Adipose tissue (tissue), 3 donors: ENCODE measurements around the gene TICRR. TPM values are rescaled to one million over a fixed set of nuclear protein-coding genes. Genes with fewer than 3 reads are reported as not detected.

ENCODE experiments used
- H3K27ac ChIP-seq: one replicate; pipeline ENCODE4 v1.5.1; 2013; ENCODE audit warnings: low read depth, low read length
- WGBS, 3 donors: extraction: QIAGEN DNeasy Blood & Tissue Kit; methylation state at CpG; one replicate each; pipeline ENCODE4 v1.1.7; 2013; 5-methylcytosine and 5-hydroxymethylcytosine counted together
- polyA plus RNA-seq, 3 donors: library from polyadenylated mRNA; stranded (reverse); fragments of 200-250 nt; gene quantifications; one replicate each; pipeline ENCODE4 v1.2.3, GENCODE V29; 2013
- donor health status: healthy with polysubstance abuse.
- donor health status: Bipolar disorder and iron deficiency.
- donor health status: healthy.

TICRR gene
- polyA plus RNA-seq, 3 donors, result 0.05 to 0.06 TPM; not detected in 1

- H3K27ac ChIP-seq, result no peak overlapping the region
- 77 to 88% (median 88%) methylated on average over 94 to 102 of the region's 102 CpGs for WGBS, 3 donors
Observed at GRCh38 chr15:89648106-89649012, 73.1 kb downstream of the TICRR start.

- H3K27ac ChIP-seq, result no peak overlapping the region
- WGBS, 3 donors, result 93 to 97% (median 96%) methylated on average over 29 to 37 of the region's 37 CpGs
Observed at GRCh38 chr15:89649013-89649625, 73.8 kb downstream of the TICRR start.

GRCh38 chr15:89649716-89650115 lies 74.4 kb downstream of the TICRR start:
- 89 to 94% (median 90%) methylated on average over 15 of the region's 15 CpGs for WGBS, 3 donors
- H3K27ac ChIP-seq, result no peak overlapping the region

GRCh38 chr15:89652131-89652530 lies 76.9 kb downstream of the TICRR start:
- no peak overlapping the region for H3K27ac ChIP-seq
- 76 to 89% (median 82%) methylated on average over 7 of the region's 7 CpGs for WGBS, 3 donors

DNA sequence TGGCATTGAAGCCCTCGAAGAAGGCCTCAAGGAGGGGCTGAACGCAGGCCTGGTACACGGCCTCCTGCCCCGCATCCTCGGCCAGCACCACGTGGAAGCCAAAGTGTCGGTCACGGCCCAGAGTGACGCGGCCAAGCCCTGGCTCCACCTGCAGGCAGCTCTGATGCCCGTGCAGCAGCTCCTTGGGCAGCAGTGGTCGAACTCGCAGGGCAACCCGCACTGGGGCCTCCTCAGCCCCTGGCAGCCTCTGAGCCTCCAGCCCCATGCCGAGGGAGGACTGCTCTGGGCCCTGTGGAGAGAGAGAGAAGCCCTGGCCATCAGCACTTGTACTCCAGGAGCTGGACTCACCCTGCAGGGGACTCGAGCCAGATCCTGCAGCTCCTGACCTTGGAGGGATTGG lies 77.4 kb downstream of the TICRR start:
- 77 to 89% (median 84%) methylated on average over 12 to 16 of the region's 16 CpGs for WGBS, 3 donors
- H3K27ac ChIP-seq, result no peak overlapping the region

DNA sequence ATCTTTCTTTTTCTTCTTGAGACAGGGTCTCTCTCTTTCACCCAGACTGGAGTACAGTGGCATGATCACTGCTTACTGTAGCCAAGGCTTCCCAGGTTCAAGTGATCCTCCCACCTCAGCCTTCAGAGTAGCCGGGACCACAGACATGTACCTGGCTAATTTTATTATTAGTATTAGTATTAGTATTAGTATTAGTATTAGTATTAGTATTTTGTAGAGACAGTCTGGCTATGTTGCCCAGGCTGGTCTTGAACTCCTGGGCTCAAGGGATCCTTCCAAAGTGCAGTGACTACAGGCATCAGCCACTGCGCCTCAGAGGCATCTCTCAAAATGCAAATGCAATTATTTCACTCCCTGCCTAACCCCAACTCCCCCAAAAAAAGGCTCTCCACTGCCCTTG lies 78.3 kb downstream of the TICRR start:
- 93 to 98% (median 98%) methylated on average over 2 of the region's 2 CpGs for WGBS, 3 donors
- H3K27ac ChIP-seq, result no peak overlapping the region

DNA sequence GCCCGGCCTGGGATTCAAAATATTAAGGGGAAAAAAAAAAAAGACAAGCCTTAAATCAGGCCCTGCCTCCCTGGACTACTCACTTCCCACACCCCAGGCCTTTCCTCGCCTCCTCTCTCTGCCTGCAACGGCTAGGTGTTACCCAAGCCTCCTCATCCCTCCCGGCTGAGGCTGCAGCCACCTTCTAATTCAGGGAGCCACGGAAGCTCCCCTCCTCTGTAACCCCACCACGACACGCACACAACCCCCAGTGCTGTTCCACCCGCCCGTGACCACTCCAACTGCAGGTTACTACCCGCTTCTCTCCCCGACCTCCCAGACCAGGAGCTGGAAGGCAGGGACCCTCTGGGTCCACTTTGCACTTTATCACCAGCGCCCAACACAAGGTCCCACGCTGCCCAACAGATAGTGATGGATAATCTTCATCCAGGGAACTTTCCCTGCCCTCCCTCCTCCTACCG lies 79.1 kb downstream of the TICRR start:
- WGBS, 3 donors, result 37 to 60% (median 45%) methylated on average over 14 of the region's 14 CpGs
- H3K27ac ChIP-seq, result no peak overlapping the region

GRCh38 chr15:89654847-89655805 lies 79.9 kb downstream of the TICRR start, which contains the start of gene KIF7:
TSS of gene KIF7 (minus strand) at chr15:89655467. CDS start at chr15:89652930, 2,537 bp downstream.
- WGBS, 3 donors, result 2 to 4% (median 2%) methylated on average over 69 to 87 of the region's 87 CpGs
- H3K27ac ChIP-seq, result no peak within 1 kb of the TSS

DNA sequence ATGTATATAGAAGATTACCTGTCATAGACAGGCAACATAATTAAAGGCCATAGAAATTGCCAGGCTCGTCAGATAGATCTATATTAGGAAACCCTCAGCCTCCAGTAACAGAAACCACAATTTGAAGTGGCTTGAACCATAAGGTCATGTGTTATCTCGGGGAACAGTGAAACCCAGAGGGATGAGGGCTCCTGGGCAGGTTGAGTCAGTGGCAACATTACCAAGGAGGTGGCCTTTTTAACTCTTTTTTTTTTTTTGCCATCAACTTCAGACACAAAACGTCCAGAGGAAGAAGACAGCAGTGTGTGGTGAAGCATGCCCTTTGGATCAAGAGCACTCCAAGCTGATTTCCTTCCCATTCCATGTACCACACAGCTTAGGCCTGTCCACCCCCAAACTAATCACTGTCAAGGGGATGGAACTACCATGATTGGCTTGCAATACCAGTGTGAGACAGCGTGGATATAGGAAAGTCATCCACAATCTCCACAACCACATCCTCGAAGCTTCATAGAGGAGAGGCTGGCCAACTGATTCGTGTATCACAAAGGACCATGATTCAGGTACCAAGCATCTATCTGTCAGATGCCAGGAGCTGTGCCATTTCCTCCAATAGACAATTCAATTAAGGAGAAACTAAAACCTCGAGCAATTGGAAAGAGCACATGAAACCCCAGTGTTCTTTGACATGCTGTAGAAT lies 81.0 kb downstream of the TICRR start:
- WGBS, 3 donors, result 68 to 84% (median 73%) methylated on average over 7 of the region's 7 CpGs
- H3K27ac ChIP-seq, result no peak overlapping the region

DNA sequence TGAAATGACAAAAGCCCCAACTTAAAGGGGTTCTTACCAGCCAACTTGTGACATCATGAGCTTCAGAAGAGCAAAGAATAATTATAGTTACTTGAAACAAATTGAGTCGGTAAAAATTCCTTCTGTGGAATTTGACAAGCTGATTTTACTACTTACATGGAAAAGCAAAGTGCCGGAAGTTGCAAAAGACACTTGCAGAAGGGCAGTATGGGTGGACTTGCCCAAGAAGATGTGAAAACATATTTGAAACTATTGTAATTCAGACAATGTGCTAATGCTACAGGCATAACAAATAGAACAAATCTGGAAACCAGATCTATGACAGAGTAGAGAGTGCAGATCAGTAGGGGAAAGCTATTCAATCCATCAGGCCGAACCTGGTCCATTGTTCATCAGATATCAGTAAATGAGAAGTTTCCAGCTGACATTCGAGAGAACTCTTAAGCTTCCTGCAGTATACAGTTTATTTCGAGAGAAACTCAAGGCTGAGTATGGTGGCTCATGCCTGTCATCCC lies 82.5 kb downstream of the TICRR start:
- H3K27ac ChIP-seq, result no peak overlapping the region
- 83 to 86% (median 86%) methylated on average over 5 of the region's 5 CpGs for whole genome bisulfite sequencing, 3 donors

DNA sequence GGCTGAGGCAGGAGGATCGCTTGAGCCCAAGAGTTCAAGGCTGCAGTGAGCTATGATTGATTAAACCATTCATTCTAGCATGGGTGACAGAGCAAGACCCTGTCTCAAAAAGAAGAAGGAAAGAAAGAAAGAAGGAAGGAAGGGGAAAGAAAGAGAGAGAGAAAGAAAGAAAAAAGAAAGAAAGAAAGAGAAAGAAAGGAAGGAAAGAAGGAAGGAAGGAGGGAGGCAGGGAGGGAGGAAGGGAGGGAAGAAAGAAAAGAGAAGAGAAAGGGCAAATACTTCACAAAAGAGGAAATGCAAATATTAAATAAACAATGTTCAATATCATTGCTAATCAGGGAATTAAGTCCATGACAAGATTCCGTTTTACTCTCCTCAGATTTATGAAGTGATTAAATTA lies 84.0 kb downstream of the TICRR start:
- no peak overlapping the region for H3K27ac ChIP-seq
- 85 to 92% (median 90%) methylated on average over 2 of the region's 2 CpGs for WGBS, 3 donors

GRCh38 chr15:89660556-89660955 lies 85.3 kb downstream of the TICRR start:
- no peak overlapping the region for H3K27ac ChIP-seq
- WGBS, 3 donors, result 83 to 88% (median 88%) methylated on average over 2 of the region's 2 CpGs

GRCh38 chr15:89662893-89663626 lies 87.8 kb downstream of the TICRR start:
- WGBS, 3 donors, result 30 to 77% (median 32%) methylated on average over 11 of the region's 11 CpGs

GRCh38 chr15:89664441-89665350 lies 89.4 kb downstream of the TICRR start:
- 80 to 89% (median 84%) methylated on average over 13 of the region's 13 CpGs for WGBS, 3 donors
- H3K27ac ChIP-seq, result peak overlapping the region; percentile 58

More at GRCh38 chr15:89662893-89663626, 87.8 kb downstream of the TICRR start:
- H3K27ac ChIP-seq, result no peak overlapping the region

GRCh38 chr15:89665449-89666181 lies 90.3 kb downstream of the TICRR start:
- 2 to 5% (median 2%) methylated on average over 60 to 72 of the region's 72 CpGs for WGBS, 3 donors
- H3K27ac ChIP-seq, result peak overlapping the region; percentile 58
